T-helper 17 cell (primary cell): ENCODE measurements around the gene MRPS2. TPM values are rescaled to one million over a fixed set of nuclear protein-coding genes. Genes with fewer than 3 reads are reported as not detected.
"Not testable (repeated sequence)": the region's sequence is repeated elsewhere in the genome, so short reads cannot be mapped to it uniquely, and the experiment has no call there.

Experiments
- ATAC-seq: fragments of 150-1000 bp; cut with Tn5 transposase; 2 replicates; pipeline ENCODE4 v1.10.0; 2021; ENCODE audit warnings: mild to moderate bottlenecking, moderate library complexity
- DNase-seq, 3 donors: peaks; one replicate each; pipeline versions ENCODE4 v3.0.0 to v3.0.0-alpha.2; 2020 to 2021
- H3K9me3 ChIP-seq: one replicate; pipeline ENCODE4 v1.7.0; 2013; ENCODE audit warnings: low read length, mild to moderate bottlenecking; ENCODE audit not compliant: control insufficient read depth, poor library complexity, severe bottlenecking
- H3K27ac Mint-ChIP-seq: one replicate; pipeline ENCODE4 v1.8.0; 2022; ENCODE audit warnings: mild to moderate bottlenecking, moderate library complexity, mixed read lengths
- H3K27me3 Mint-ChIP-seq: one replicate; pipeline ENCODE4 v1.8.0; 2022; ENCODE audit warnings: mixed read lengths
- H3K36me3 Mint-ChIP-seq: one replicate; pipeline ENCODE4 v1.8.0; 2022; ENCODE audit warnings: low read depth, mixed read lengths
- H3K4me1 Mint-ChIP-seq: one replicate; pipeline ENCODE4 v1.8.0; 2022; ENCODE audit warnings: mild to moderate bottlenecking, mixed read lengths
- H3K4me3 Mint-ChIP-seq: one replicate; pipeline ENCODE4 v1.8.0; 2022; ENCODE audit warnings: mild to moderate bottlenecking, moderate library complexity, mixed read lengths
- total RNA-seq, 4 donors: library from RNA in 2 of 4; stranded (reverse) in 2 of 4; gene quantifications; one replicate each; pipeline ENCODE4 v1.2.3 and lab custom pipeline; 2022 to 2026

MRPS2 gene
- total RNA-seq, 2 donors from 2014 or later = 22.3 to 25.0 TPM

- no peak for ATAC-seq
Measured at GRCh38 chr9:135507104-135508035, 6.9 kb downstream of the MRPS2 start.

GRCh38 chr9:135508211-135508820, 7.8 kb downstream of the MRPS2 start:
- no peaks in the 10 kb centered on the region for H3K9me3 ChIP-seq
- Mint-ChIP-seq H3K36me3 (peaks cover 2% of the 10 kb centered on the region), H3K4me1 (peaks cover 4% of the 10 kb centered on the region), H3K27ac (no peak overlapping the region), H3K4me3 (no peak overlapping the region), H3K27me3 (no peaks in the 10 kb centered on the region)
- no peak for DNase-seq
- no peak for ATAC-seq

More at GRCh38 chr9:135507104-135508035, 6.9 kb downstream of the MRPS2 start:
- Mint-ChIP-seq H3K4me3 (no peak overlapping the region), H3K4me1 (peaks cover 7% of the 10 kb centered on the region), H3K27me3 (no peaks in the 10 kb centered on the region), H3K27ac (no peak overlapping the region), H3K36me3 (peaks cover 2% of the 10 kb centered on the region)
- no peaks in the 10 kb centered on the region for H3K9me3 ChIP-seq
- DNase-seq = no peak

GRCh38 chr9:135509458-135509857, 9.0 kb downstream of the MRPS2 start:
- H3K9me3 ChIP-seq = no peaks in the 10 kb centered on the region
- no peak for ATAC-seq
- Mint-ChIP-seq H3K4me3 (no peak overlapping the region), H3K27me3 (no peaks in the 10 kb centered on the region), H3K36me3 (peaks cover 2% of the 10 kb centered on the region), H3K27ac (no peak overlapping the region), H3K4me1 (peaks cover 4% of the 10 kb centered on the region)
- DNase-seq = no peak

- Mint-ChIP-seq H3K4me1 (no peaks in the 10 kb centered on the region), H3K4me3 (no peak overlapping the region), H3K27me3 (peaks cover 1% of the 10 kb centered on the region), H3K36me3 (peaks cover under 1% of the 10 kb centered on the region), H3K27ac (peak overlapping the region; percentile 30)
- DNase-seq (no peak), ATAC-seq (no peak)
- H3K9me3 ChIP-seq = no peaks in the 10 kb centered on the region
Measured at GRCh38 chr9:135512241-135512603, 11.7 kb downstream of the MRPS2 start.

GRCh38 chr9:135512904-135513303, 12.4 kb downstream of the MRPS2 start:
- DNase-seq (no peak), ATAC-seq (no peak)
- no peak overlapping the region for H3K4me3 Mint-ChIP-seq
- H3K9me3 ChIP-seq = no peaks in the 10 kb centered on the region
- no peaks in the 10 kb centered on the region for H3K36me3 Mint-ChIP-seq
- peak overlapping the region; percentile 30 for H3K27ac Mint-ChIP-seq
- H3K4me1 Mint-ChIP-seq = no peaks in the 10 kb centered on the region
- peaks cover 7% of the 10 kb centered on the region for H3K27me3 Mint-ChIP-seq

GRCh38 chr9:135513351-135513846, 12.9 kb downstream of the MRPS2 start:
- no peak overlapping the region for H3K4me3 Mint-ChIP-seq
- ATAC-seq (no peak), DNase-seq (no peak)
- no peaks in the 10 kb centered on the region for H3K9me3 ChIP-seq
- peaks cover 11% of the 10 kb centered on the region for H3K27me3 Mint-ChIP-seq
- no peak overlapping the region for H3K27ac Mint-ChIP-seq
- no peaks in the 10 kb centered on the region for H3K36me3 Mint-ChIP-seq
- peaks cover 3% of the 10 kb centered on the region for H3K4me1 Mint-ChIP-seq

- H3K27me3 Mint-ChIP-seq = peaks cover 14% of the 10 kb centered on the region
- ATAC-seq, H3K4me1 Mint-ChIP-seq, H3K4me3 Mint-ChIP-seq, H3K27ac Mint-ChIP-seq, H3K9me3 ChIP-seq, DNase-seq, H3K36me3 Mint-ChIP-seq: not testable (repeated sequence)
Measured at GRCh38 chr9:135513906-135514305, 13.4 kb downstream of the MRPS2 start.

GRCh38 chr9:135514342-135515082, 14.0 kb downstream of the MRPS2 start:
- no peaks in the 10 kb centered on the region for H3K9me3 ChIP-seq
- Mint-ChIP-seq H3K4me1 (peaks cover 7% of the 10 kb centered on the region), H3K27ac (no peak overlapping the region), H3K27me3 (peaks cover 18% of the 10 kb centered on the region), H3K36me3 (no peaks in the 10 kb centered on the region), H3K4me3 (no peak overlapping the region)
- ATAC-seq = no peak
- DNase-seq = no peak

GRCh38 chr9:135515083-135515951, 14.8 kb downstream of the MRPS2 start:
- no peak overlapping the region for H3K4me3 Mint-ChIP-seq
- no peak for DNase-seq
- H3K36me3 Mint-ChIP-seq = no peaks in the 10 kb centered on the region
- no peaks in the 10 kb centered on the region for H3K9me3 ChIP-seq
- H3K4me1 Mint-ChIP-seq = peaks cover 7% of the 10 kb centered on the region
- peaks cover 23% of the 10 kb centered on the region for H3K27me3 Mint-ChIP-seq
- H3K27ac Mint-ChIP-seq = no peak overlapping the region
- ATAC-seq = no peak

- DNase-seq = no peak
- Mint-ChIP-seq H3K4me1 (peaks cover 7% of the 10 kb centered on the region), H3K4me3 (no peak overlapping the region), H3K27me3 (peaks cover 30% of the 10 kb centered on the region), H3K27ac (no peak overlapping the region), H3K36me3 (no peaks in the 10 kb centered on the region)
- H3K9me3 ChIP-seq = no peaks in the 10 kb centered on the region
- no peak for ATAC-seq
Measured at GRCh38 chr9:135516132-135516860, 15.8 kb downstream of the MRPS2 start.

- Mint-ChIP-seq H3K4me3 (no peak overlapping the region), H3K27ac (no peak overlapping the region)
Measured at GRCh38 chr9:135517407-135517822, 16.9 kb downstream of the MRPS2 start.

More at GRCh38 chr9:135517407-135517822, 16.9 kb downstream of the MRPS2 start:
- H3K36me3 Mint-ChIP-seq = no peaks in the 10 kb centered on the region
- DNase-seq (no peak), ATAC-seq (no peak)
- no peaks in the 10 kb centered on the region for H3K9me3 ChIP-seq
- peaks cover 30% of the 10 kb centered on the region for H3K27me3 Mint-ChIP-seq
- H3K4me1 Mint-ChIP-seq = peaks cover 7% of the 10 kb centered on the region
